22Rv1 (cell line): Measurements from ENCODE around the gene PIAS4.
"Not testable (repeated sequence)": the region's sequence is repeated elsewhere in the genome, so short reads cannot be mapped to it uniquely, and the experiment has no call there.

Source experiments
- H3K27ac ChIP-seq: fragments of 450-650 bp; 2 replicates; pipeline ENCODE4 v1.5.1; 2017
- CTCF ChIP-seq: fragments of 450-650 bp; IDR thresholded peaks from 2 replicates; pipeline ENCODE4 v1.5.1; 2017; ENCODE audit warnings: mild to moderate bottlenecking
- ZFX ChIP-seq: fragments of 450-650 bp; IDR thresholded peaks from 2 replicates; pipeline ENCODE4 v1.6.1; 2017; ENCODE audit warnings: antibody characterized with exemption, borderline replicate concordance

PIAS4 gene

DNA sequence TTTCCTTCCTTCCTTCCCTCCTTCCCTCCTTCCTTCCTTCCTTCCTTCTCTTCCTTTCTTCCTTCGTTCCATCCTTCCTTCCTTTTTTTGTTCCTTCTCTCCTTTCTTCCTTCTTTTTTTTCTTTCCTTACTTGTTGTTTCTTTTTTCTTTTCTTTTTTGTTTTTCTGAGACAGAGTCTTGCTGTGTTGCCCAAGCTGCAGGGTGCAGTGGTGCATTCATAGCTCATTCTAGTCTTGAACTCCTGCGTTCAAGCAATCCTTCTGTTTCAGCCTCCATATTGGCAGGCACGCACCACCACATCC, 16.8 kb upstream of the PIAS4 start:
- peak overlapping the region; percentile 93 for H3K27ac ChIP-seq
- no peak for TF ChIP-seq CTCF
- TF ChIP-seq ZFX: no peak

GRCh38 chr19:3995607-3996006, 11.9 kb upstream of the PIAS4 start:
- no peak overlapping the region; the same call in 1 of the 2 replicates for H3K27ac ChIP-seq
- no peak for TF ChIP-seq ZFX
- TF ChIP-seq CTCF: no peak

DNA sequence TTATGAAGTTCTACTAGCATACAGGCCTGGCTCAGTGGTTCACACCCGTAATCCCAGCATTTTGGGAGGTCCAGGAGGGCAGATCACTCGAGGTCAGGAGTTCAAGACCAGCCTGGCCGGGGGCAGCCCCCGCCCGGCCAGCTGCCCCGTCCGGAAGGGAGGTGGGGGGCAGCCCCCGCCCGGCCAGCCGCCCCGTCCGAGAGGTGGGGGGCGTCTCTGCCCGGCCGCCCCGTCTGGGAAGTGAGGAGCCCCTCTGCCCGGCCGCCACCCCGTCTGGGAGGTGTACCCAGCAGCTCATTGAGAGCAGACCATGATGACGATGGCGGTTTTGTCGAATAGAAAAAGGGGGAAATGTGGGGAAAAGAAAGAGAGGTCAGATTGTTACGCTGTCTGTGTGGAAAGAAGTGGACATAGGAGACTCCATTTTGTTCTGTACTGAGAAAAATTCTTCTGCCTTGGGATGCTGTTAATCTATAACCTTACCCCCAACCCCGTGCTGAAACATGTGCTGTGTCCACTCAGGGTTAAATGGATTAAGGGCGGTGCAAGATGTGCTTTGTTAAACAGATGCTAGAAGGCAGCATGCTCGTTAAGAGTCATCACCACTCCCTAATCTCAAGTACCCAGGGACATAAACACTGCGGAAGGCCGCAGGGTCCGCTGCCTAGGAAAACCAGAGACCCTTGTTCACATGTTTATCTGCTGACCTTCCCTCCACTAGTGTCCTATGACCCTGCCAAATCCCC, 8.7 kb upstream of the PIAS4 start:
- H3K27ac ChIP-seq: not testable (repeated sequence)

DNA sequence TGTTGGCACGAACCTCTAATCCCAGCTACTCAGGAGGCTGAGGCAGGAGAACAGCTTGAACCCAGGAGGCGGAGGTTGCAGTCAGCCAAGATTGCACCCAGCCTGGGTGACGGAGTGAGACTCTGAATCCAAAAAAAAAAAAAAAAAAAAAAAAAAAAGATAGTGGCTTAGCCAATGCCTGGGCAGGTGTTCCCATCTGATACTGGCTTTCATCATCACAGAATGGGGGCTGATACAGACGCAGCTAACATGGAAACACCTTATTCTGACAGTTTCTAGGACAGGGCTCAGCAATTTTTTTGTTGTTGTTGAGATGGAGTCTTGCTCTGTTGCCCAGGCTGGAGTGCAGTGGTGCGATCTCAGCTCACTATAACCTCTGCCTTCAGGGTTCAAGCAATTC, 6.7 kb upstream of the PIAS4 start:
- not testable (repeated sequence) for H3K27ac ChIP-seq

- not testable (repeated sequence) for H3K27ac ChIP-seq
Measured at GRCh38 chr19:4005436-4005835, 2.1 kb upstream of the PIAS4 start.

DNA sequence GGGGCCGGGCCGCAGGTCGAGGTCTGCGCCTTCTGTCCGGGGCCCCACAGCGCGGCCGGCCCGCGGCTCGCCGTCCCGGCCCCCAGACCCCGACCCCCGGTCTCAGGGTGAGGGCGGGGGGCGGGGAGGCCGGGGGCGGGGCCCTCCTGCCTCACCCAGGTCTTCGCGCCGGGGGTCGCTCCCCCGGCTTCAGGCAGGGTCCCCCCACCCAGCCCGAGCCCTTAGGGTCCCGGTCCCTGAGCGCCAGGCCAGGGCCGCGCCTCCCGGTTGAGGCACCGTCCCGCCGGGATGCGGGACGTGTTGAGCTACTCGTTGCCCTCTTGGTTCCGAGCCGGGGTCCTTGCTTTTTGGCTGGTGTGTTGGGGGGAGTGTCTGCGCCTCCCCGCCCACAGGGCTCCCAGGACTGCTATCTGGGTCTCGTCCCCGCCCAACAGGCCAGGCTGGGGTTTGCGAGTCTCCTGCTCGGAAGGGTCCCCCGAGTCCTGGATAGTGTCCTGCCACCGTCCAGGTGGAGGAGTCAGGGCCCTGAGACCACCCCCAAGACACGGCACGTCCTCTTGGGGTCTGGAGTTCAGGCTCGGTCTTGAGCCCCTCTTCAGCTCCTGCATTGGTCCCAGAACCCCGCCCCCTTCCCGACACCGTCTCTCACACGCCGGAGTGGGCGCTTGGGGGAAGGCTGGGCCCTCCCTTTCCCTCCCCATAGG, 452 bp downstream of the PIAS4 start:
- peak overlapping the region; percentile 83 for H3K27ac ChIP-seq

DNA sequence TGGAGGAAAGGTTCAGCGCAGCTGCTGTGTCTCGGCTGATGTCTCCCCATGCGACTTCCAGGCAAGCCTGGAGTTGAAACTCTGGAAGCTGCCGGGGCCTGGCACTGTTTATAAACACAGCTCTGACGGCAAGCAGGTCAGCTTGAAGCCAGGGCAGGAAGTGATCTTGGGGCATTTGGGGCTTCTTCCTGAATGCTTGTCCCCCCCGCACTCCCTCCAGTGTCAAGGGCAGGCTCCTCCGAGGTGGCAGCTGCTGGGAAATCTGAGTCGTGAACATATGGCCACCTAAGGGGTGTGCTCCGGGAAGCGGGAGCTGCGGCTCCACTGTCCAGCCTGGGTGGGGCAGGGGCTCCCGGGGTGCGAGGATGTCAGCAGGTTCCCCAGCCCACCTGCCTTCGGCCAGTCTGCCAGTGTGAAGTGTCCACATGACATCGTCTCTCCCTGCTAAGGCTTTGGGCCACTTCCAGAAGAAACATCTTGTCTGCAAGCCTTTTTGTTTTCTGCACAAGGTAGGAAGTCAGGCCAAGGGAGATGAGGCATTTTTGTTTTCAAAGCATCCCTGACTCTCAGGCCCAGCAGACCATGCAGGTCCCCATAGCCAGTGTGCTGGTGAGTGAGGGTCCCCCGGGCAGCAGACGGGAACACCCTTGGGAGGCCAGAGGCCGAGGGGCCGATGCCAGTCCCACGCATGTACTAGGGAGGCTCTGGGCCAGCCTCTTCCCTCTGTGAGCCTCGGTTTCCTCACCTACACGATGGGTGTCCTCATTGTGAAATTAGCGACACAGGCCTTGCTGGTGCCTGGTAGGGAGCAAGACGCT, 2.7 kb downstream of the PIAS4 start:
- TF ChIP-seq ZFX (no peak), CTCF (no peak)
- no peak overlapping the region for H3K27ac ChIP-seq

More for the DNA sequence above, 452 bp downstream of the PIAS4 start:
- TF ChIP-seq CTCF: no peak
- TF ChIP-seq ZFX: no peak

GRCh38 chr19:4010808-4011110, 3.2 kb downstream of the PIAS4 start:
- no peak overlapping the region for H3K27ac ChIP-seq
- TF ChIP-seq ZFX: no peak
- no peak for TF ChIP-seq CTCF

GRCh38 chr19:4011430-4011829, 3.9 kb downstream of the PIAS4 start:
- H3K27ac ChIP-seq: not testable (repeated sequence)
